ENCODE results near the gene CSRNP3.

CSRNP3 gene

GRCh38 chr2:165596788-165597187, 127.3 kb downstream of the CSRNP3 start:
- no peak for TF ChIP-seq EZH2phosphoT487 (IDR thresholded peaks at IDR 0.05; ENCODE audit: borderline replicate concordance)
- TF ChIP-seq CTCF (conservative IDR thresholded peaks at IDR 0.05; ENCODE audit: low read length) = no peak
- H3K4me1 ChIP-seq (ENCODE audit: insufficient read depth, low read length, poor library complexity, severe bottlenecking) = peaks cover 24% of the 10 kb centered on the region

GRCh38 chr2:165601065-165601830, 131.8 kb downstream of the CSRNP3 start:
- no peaks in the 10 kb centered on the region for H4K20me1 ChIP-seq (ENCODE audit: insufficient read depth, low read length, poor library complexity, severe bottlenecking)
- no peak overlapping the region for H3K9ac ChIP-seq (ENCODE audit: low read depth, low read length, poor library complexity, severe bottlenecking)
- H2AFZ ChIP-seq (ENCODE audit: low read length) = 0 out of 2 replicates have a peak overlapping the region, but pooled peaks have one; percentile 3
- peaks cover 15% of the 10 kb centered on the region for H3K4me1 ChIP-seq (ENCODE audit: insufficient read depth, low read length, poor library complexity, severe bottlenecking)
- TF ChIP-seq EZH2phosphoT487 (IDR thresholded peaks at IDR 0.05; ENCODE audit: borderline replicate concordance) (no peak), CTCF (conservative IDR thresholded peaks at IDR 0.05; ENCODE audit: low read length) (no peak)
- H3K4me3 ChIP-seq (ENCODE audit: low read length, poor library complexity, severe bottlenecking) = no peak overlapping the region
- H3F3A ChIP-seq (ENCODE audit: low read depth) = no peaks in the 10 kb centered on the region; the same call in 1 of the 2 replicates
- H3K27me3 ChIP-seq (ENCODE audit: insufficient read depth, low read length, poor library complexity, severe bottlenecking) = no peaks in the 10 kb centered on the region
- H3K9me2 ChIP-seq (replicated peaks; ENCODE audit: low read depth, low read length) = no peaks in the 10 kb centered on the region
- H3K4me2 ChIP-seq (ENCODE audit: low read depth, low read length, poor library complexity, severe bottlenecking) = no peak overlapping the region
- H3K9me3 ChIP-seq (ENCODE audit: insufficient read depth, low read depth, low read length) = no peaks in the 10 kb centered on the region
- H3K79me2 ChIP-seq (ENCODE audit: insufficient read depth, low read length) = no peaks in the 10 kb centered on the region
- no peaks in the 10 kb centered on the region for H3K36me3 ChIP-seq (ENCODE audit: insufficient read depth, low read length)

More at GRCh38 chr2:165596788-165597187, 127.3 kb downstream of the CSRNP3 start:
- Histone ChIP-seq H3K36me3 (ENCODE audit: insufficient read depth, low read length) (no peaks in the 10 kb centered on the region), H3K4me3 (ENCODE audit: low read length, poor library complexity, severe bottlenecking) (no peak overlapping the region), H3K9ac (ENCODE audit: low read depth, low read length, poor library complexity, severe bottlenecking) (no peak overlapping the region), H3K79me2 (ENCODE audit: insufficient read depth, low read length) (no peaks in the 10 kb centered on the region), H3K9me3 (ENCODE audit: insufficient read depth, low read depth, low read length) (no peaks in the 10 kb centered on the region), H3K9me2 (replicated peaks; ENCODE audit: low read depth, low read length) (no peaks in the 10 kb centered on the region), H4K20me1 (ENCODE audit: insufficient read depth, low read length, poor library complexity, severe bottlenecking) (no peaks in the 10 kb centered on the region), H3K4me2 (ENCODE audit: low read depth, low read length, poor library complexity, severe bottlenecking) (no peak overlapping the region), H3K27me3 (ENCODE audit: insufficient read depth, low read length, poor library complexity, severe bottlenecking) (no peaks in the 10 kb centered on the region), H2AFZ (ENCODE audit: low read length) (no peak overlapping the region), H3F3A (ENCODE audit: low read depth) (no peaks in the 10 kb centered on the region; the same call in 1 of the 2 replicates)

DNA sequence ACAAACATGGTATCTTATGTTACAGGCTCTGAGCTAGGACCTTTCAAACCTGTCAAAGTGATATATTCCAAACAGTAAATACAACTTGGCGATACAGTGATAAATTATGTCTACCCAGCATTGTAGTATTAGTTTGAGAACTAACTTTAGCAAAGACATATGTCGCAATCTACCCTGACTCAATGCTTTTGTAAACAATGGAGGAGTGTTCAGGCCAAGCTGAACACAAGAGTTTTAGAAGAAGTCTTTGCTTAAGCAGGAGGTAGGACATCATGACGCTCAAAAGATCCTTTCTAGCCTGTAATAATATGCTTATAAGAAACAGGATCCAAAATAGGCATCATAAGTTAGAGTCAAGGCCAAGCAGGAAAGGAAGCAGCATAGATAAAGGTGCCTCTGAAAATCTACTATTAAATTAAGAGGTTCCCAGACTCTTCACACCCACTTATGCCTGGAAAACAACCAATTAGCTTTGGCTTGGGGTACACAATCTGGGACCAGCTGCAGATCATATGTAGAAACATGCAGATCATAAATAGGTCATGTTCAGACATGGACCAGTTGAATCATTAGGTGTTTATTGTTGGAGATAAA, 132.5 kb downstream of the CSRNP3 start:
- no peaks in the 10 kb centered on the region for H3K9me3 ChIP-seq (ENCODE audit: insufficient read depth, low read depth, low read length)
- no peak for TF ChIP-seq EZH2phosphoT487 (IDR thresholded peaks at IDR 0.05; ENCODE audit: borderline replicate concordance)
- TF ChIP-seq CTCF (conservative IDR thresholded peaks at IDR 0.05; ENCODE audit: low read length) = no peak
- no peak overlapping the region for H3K9ac ChIP-seq (ENCODE audit: low read depth, low read length, poor library complexity, severe bottlenecking)
- no peaks in the 10 kb centered on the region for H4K20me1 ChIP-seq (ENCODE audit: insufficient read depth, low read length, poor library complexity, severe bottlenecking)
- H2AFZ ChIP-seq (ENCODE audit: low read length) = no peak overlapping the region
- no peaks in the 10 kb centered on the region for H3K9me2 ChIP-seq (replicated peaks; ENCODE audit: low read depth, low read length)
- peaks cover 15% of the 10 kb centered on the region for H3K4me1 ChIP-seq (ENCODE audit: insufficient read depth, low read length, poor library complexity, severe bottlenecking)
- no peaks in the 10 kb centered on the region for H3K27me3 ChIP-seq (ENCODE audit: insufficient read depth, low read length, poor library complexity, severe bottlenecking)
- H3K36me3 ChIP-seq (ENCODE audit: insufficient read depth, low read length) = no peaks in the 10 kb centered on the region
- H3K4me3 ChIP-seq (ENCODE audit: low read length, poor library complexity, severe bottlenecking) = no peak overlapping the region
- no peak overlapping the region for H3K4me2 ChIP-seq (ENCODE audit: low read depth, low read length, poor library complexity, severe bottlenecking)
- H3K79me2 ChIP-seq (ENCODE audit: insufficient read depth, low read length) = no peaks in the 10 kb centered on the region
- H3F3A ChIP-seq (ENCODE audit: low read depth) = no peaks in the 10 kb centered on the region; the same call in 1 of the 2 replicates

Data from Loucy (cell line).